MG63 (cell line): ENCODE measurements around the gene KDM1A. TPM values are rescaled to one million over a fixed set of nuclear protein-coding genes. Genes with fewer than 3 reads are reported as not detected.

Experiments
- DNase-seq: peaks from one replicate; pipeline ENCODE4 v3.0.0-alpha.2; 2020
- H3K27me3 ChIP-seq: fragments of 250-450 bp; sonication (Bioruptor Pico); 2 replicates; pipeline ENCODE4 v1.5.1; 2020; ENCODE audit warnings: mild to moderate bottlenecking, moderate library complexity
- H3K36me3 ChIP-seq: fragments of 250-450 bp; sonication (Bioruptor Pico); 2 replicates; pipeline ENCODE4 v1.5.1; 2020; ENCODE audit warnings: mild to moderate bottlenecking, moderate library complexity
- H3K4me3 ChIP-seq: fragments of 250-450 bp; sonication (Bioruptor Pico); 2 replicates; pipeline ENCODE4 v1.5.1; 2020; ENCODE audit warnings: mild to moderate bottlenecking, moderate library complexity
- H3K9me3 ChIP-seq: fragments of 250-450 bp; sonication (Bioruptor Pico); 2 replicates; pipeline ENCODE4 v1.5.1; 2020; ENCODE audit warnings: mild to moderate bottlenecking, moderate library complexity
- total RNA-seq: library from RNA; depleted of rRNA; stranded (reverse); fragments of >200 nt; shearing (Covaris generic); gene quantifications from 2 replicates; pipeline ENCODE4 v1.2.3, GENCODE V29; 2014; ENCODE audit warnings: low replicate concordance

The KDM1A gene
- total RNA-seq, 1 experiment from 2014 or later = 138 TPM

DNA sequence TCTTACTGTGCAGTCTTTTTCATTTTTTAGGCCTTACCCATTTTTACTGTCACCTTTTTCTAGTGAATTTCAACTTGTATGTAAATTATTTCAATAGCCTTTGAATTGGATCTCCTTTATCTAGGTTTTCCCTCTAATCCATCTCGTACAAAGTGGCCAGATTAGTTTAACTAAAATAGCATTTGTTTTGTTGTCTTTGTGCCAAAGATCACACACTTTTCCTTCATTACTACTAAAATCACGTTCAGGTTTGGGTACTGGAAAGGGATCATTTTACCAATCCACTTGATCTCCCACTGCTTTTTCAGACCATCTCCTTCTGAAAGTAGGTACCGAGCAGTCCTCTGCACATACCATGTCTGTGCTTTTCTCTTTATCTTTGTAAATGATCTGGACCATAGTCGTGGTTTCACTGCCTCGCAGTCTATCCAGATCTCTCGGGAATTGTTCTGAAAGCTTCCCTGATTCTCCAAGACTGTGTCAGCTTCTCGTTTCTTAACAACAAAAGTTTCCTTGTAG is 20.1 kb downstream of the KDM1A start:
- Histone ChIP-seq H3K4me3 (no peak overlapping the region), H3K9me3 (no peaks in the 10 kb centered on the region), H3K36me3 (peaks cover 5% of the 10 kb centered on the region), H3K27me3 (no peaks in the 10 kb centered on the region)
- DNase-seq = no peak

DNA sequence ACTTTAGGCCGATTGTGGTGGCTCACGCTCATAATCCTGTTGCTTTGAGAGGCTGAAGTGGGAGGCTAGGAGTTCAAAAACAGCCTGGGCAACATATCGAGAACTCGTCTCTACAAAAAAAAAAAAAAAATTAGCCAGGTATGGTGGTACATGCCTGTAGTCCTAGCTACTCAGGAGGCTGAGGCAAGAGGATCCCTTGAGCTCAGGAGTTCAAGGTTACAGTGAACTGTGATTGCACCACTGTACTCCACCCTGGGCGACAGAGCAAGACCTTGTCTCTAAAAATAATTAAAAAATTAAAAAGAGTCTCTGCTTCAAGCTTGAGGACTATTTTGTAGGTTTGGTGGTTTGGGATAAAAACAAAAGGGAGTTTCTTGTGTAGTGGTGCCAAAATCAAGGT is 21.2 kb downstream of the KDM1A start:
- Histone ChIP-seq H3K9me3 (no peaks in the 10 kb centered on the region), H3K4me3 (no peak overlapping the region), H3K36me3 (peaks cover 7% of the 10 kb centered on the region), H3K27me3 (no peaks in the 10 kb centered on the region)
- no peak for DNase-seq

DNA sequence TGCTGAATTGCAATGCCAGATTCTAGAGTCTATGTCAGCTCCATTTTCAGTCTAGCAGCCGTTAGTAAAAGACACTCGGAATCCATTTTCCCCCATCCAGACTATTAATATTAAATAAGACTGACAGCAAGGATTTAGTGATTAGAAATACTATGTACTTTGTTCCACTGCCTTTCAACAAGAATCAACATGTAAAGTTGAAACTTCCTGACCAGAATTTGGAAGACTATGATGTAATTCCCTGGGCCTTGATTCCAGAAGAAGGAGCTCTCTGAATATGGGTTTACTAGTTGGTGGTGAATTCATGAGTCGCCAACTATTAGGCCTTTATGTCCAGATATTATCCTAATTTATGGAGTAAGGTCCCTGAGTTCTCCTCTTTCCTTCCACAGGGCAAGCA is 24.8 kb downstream of the KDM1A start:
- H3K9me3 ChIP-seq = no peaks in the 10 kb centered on the region
- no peak overlapping the region for H3K4me3 ChIP-seq
- peaks cover 7% of the 10 kb centered on the region; the same call in 1 of the 2 replicates for H3K36me3 ChIP-seq
- DNase-seq = no peak
- H3K27me3 ChIP-seq = no peaks in the 10 kb centered on the region

DNA sequence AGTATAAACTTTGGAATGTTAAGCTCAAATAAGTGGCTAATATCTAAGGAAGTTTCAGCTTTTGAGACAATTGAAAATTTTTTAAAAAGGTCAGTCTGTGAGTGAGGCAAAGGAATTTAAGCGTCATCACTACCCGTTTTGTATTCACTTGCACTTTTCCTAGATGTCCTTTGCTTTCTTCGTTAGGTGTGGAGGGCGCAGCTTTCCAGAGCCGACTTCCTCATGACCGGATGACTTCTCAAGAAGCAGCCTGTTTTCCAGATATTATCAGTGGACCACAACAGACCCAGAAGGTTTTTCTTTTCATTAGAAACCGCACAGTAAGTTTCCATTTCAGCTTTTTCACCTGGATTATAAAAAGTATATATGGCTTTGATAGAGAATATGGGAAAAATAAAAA is 30.9 kb downstream of the KDM1A start:
- no peak for DNase-seq
- Histone ChIP-seq H3K9me3 (no peaks in the 10 kb centered on the region), H3K4me3 (no peak overlapping the region), H3K27me3 (no peaks in the 10 kb centered on the region), H3K36me3 (peaks cover 14% of the 10 kb centered on the region)

DNA sequence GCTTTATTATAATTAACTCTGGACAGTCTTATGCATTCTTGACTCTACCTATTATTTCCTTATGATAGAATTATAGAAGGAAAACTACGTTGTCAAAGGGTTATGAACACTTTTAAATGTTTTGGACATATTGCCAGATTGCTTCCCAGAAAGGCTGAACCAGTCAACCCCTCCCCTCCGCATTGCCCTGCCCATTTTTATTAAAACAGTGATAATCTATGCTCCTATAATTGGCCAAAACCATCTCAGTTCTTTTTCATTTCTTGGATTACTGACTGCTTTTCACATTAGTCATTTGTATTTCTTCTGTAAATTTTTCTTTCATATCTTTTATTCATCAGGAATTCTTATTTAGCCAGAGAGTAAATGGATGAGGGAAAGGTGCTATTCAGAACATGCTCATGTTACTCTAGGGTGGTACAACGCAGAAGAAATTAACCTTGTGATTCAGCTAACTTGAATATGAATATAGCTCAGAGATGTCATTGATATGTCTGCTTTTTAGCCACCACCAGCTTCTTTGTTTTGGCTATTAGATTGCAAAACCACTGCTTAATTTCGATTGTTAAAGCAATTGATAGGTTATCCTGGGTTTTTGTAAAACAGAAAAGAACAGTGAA is 32.1 kb downstream of the KDM1A start:
- peaks cover 16% of the 10 kb centered on the region for H3K36me3 ChIP-seq
- DNase-seq = no peak
- H3K9me3 ChIP-seq = no peaks in the 10 kb centered on the region
- H3K27me3 ChIP-seq = no peaks in the 10 kb centered on the region
- H3K4me3 ChIP-seq = no peak overlapping the region

DNA sequence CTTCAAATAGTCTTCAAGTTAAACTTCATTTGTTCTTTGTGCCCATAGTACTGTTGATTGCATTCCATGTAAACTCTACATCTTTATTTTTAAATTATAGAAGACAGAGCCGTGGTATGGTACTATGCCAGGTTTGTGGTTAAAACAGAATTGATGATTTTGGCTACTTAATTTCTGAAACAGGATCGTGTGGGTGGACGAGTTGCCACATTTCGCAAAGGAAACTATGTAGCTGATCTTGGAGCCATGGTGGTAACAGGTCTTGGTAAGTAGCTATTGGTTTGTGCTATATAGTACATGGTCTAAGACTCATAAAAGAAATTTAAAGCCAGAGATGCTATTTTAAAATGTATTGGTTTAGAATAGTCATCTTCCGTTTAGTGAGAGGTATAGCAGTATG is 38.0 kb downstream of the KDM1A start:
- peaks cover 57% of the 10 kb centered on the region for H3K36me3 ChIP-seq
- no peak for DNase-seq

DNA sequence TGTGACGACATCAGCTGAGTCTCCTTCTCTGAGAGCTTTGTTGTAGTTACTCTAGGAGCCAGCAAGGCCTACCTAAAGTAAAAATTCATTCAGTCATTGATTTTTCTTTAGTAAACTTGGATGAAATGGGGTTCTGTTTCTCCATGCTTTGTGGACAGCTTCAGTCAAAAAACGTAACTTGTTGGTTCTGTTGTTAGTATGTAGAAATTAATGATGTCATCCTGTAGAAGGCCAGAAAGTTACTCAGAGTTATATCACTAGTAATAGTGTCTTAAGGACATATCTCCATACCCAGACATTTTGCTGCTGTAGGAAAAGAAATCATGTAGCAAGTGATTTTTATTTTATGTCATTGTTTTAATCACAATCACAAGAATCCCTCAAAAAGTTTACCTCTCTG is 43.0 kb downstream of the KDM1A start:
- H3K36me3 ChIP-seq = peaks cover 68% of the 10 kb centered on the region
- no peaks in the 10 kb centered on the region for H3K27me3 ChIP-seq
- H3K9me3 ChIP-seq = no peaks in the 10 kb centered on the region
- no peak for DNase-seq
- H3K4me3 ChIP-seq = no peak overlapping the region

More for the DNA sequence above, 38.0 kb downstream of the KDM1A start:
- H3K4me3 ChIP-seq = no peak overlapping the region
- no peaks in the 10 kb centered on the region for H3K27me3 ChIP-seq
- no peaks in the 10 kb centered on the region for H3K9me3 ChIP-seq

DNA sequence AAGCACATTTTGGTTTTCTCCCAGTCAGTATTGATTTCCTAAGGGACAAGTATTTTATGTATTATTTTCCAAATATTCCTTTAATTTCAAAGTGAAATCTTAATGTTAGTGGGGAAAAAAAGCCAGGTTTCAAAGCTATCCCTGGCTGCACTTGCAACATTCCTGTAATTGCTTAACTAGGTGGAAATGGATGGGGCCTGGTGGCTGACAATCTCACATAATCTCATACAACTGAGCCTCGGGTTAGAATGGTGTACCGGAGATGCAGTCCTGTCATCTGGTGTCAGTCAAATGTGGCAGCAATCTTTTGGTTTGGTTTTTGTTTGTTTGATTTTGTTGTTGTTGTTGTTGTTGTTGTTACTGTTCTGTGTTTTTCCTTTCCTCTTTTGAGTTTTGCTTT is 46.1 kb downstream of the KDM1A start:
- Histone ChIP-seq H3K27me3 (no peaks in the 10 kb centered on the region), H3K4me3 (no peak overlapping the region), H3K36me3 (peaks cover 69% of the 10 kb centered on the region), H3K9me3 (no peaks in the 10 kb centered on the region)
- no peak for DNase-seq

DNA sequence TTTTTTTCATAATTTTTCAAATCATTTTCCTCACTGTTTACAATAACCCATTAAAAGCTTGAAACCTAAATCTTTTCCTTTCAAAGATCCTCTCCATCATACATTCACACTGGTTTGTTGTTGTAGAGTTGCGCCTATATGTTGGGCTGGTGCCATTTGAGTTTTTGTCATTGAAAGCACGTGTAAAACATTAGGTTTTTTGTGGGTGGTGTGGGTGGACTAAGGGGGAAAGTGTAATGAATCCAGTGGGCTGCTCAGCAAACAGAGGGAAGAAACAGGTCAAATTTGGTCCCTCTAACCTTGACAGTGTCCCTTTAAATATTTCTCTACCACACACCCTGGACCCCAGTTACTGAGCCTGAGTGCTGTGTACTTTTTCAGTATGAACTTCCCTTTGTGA is 46.8 kb downstream of the KDM1A start:
- Histone ChIP-seq H3K27me3 (no peaks in the 10 kb centered on the region), H3K4me3 (no peak overlapping the region), H3K9me3 (no peaks in the 10 kb centered on the region), H3K36me3 (peaks cover 66% of the 10 kb centered on the region)
- DNase-seq = no peak

DNA sequence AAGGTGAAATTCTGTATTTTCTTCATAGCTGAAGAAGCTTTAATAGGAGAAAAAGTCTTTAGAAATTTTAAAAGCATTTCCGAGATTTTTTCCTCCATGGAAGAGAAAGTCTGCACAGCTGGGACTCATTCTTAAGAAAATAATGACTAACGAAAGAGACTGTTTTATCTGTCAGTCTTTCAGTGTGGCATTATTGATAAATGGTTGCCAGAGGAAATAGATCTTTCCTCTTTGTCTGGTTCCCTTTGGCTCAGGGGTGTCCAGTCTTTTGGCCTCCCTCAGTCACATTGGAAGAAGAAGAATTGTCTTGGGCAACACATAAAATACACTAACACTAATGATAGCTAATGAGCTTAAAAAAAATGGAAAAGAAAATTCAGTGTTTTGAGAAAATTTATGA is 49.9 kb downstream of the KDM1A start:
- Histone ChIP-seq H3K9me3 (no peaks in the 10 kb centered on the region), H3K36me3 (peaks cover 64% of the 10 kb centered on the region), H3K27me3 (no peaks in the 10 kb centered on the region), H3K4me3 (no peak overlapping the region)
- DNase-seq = no peak

DNA sequence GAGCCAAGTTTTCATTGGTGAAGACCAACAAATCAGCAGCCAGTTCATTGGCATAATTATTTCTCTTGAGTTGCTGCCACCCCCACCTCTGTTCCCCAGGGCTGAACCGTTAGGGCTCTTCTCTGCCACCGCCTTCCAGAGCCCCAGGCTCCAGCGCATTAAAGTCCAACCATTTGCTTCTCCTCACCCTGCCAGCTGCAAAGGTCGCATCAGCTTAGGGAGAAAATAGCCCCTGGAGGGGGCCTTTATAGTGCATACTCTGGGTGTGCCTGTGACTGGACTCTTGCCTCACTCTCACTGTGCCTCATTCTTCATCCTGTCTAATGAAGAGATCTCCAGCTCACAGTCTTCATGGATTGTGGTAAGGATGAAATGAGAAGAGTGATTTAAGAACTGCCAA is 50.4 kb downstream of the KDM1A start:
- Histone ChIP-seq H3K27me3 (no peaks in the 10 kb centered on the region), H3K9me3 (no peaks in the 10 kb centered on the region), H3K36me3 (peaks cover 59% of the 10 kb centered on the region), H3K4me3 (no peak overlapping the region)
- DNase-seq = no peak

DNA sequence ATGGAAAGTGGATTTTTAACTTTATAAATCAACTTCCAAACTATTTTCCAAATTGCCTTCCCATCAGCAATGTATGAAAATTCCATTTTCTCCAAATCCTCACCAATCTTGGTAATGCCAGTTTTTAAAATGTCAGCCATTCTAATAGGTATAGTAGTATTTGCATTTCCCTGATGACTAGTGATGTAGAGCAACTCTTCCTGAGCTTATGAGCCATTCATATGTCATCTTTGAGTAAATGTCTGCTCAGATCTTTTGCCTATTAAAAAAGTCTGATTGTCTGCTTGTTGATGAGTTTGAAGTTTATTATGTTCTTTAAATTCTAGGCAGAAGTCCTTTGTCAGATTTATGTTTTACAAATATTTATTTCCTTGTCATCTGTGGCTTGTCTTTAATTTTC is 54.7 kb downstream of the KDM1A start:
- DNase-seq = no peak
- Histone ChIP-seq H3K4me3 (no peak overlapping the region), H3K9me3 (no peaks in the 10 kb centered on the region), H3K27me3 (no peaks in the 10 kb centered on the region), H3K36me3 (peaks cover 53% of the 10 kb centered on the region)

DNA sequence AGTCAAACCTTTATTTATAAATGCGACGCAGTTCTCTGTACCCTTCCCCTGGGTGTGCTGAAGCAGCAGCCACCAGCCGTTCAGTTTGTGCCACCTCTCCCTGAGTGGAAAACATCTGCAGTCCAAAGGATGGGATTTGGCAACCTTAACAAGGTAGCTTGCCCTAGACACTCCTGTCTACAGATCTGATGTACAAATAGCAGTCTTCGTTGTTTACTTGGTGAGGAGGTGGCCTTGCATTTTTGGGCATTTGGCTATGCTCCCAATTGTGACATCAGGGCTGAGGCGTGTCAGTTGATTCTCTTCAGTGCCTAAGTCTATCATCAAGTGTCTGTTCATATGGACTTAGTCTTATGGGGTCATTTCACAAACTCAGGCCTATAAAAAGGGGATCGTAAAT is 59.8 kb downstream of the KDM1A start:
- DNase-seq = no peak
- H3K9me3 ChIP-seq = no peaks in the 10 kb centered on the region
- H3K36me3 ChIP-seq = peaks cover 68% of the 10 kb centered on the region
- H3K4me3 ChIP-seq = no peak overlapping the region
- no peaks in the 10 kb centered on the region for H3K27me3 ChIP-seq

DNA sequence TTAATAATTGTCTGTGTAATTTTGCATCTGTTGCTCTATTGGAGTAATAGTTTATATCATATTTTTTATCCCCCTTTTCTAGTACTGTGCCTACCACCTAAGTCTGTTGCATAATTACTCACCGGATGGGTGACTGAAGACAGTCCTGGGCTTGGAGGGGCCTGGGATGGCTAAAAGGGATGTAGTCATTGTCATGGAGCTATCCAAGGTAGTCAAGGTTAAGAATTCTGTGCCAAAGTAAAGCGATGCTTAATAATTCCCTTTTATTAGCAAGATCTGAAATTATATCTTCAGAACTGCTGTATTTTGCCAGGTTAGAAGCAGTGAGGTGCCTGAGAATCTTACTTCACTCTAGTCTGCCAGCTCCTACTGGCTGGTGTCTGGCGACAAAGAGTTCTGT is 61.6 kb downstream of the KDM1A start:
- DNase-seq = no peak
- H3K36me3 ChIP-seq = peaks cover 79% of the 10 kb centered on the region
- H3K4me3 ChIP-seq = no peak overlapping the region
- H3K9me3 ChIP-seq = no peaks in the 10 kb centered on the region
- H3K27me3 ChIP-seq = no peaks in the 10 kb centered on the region

DNA sequence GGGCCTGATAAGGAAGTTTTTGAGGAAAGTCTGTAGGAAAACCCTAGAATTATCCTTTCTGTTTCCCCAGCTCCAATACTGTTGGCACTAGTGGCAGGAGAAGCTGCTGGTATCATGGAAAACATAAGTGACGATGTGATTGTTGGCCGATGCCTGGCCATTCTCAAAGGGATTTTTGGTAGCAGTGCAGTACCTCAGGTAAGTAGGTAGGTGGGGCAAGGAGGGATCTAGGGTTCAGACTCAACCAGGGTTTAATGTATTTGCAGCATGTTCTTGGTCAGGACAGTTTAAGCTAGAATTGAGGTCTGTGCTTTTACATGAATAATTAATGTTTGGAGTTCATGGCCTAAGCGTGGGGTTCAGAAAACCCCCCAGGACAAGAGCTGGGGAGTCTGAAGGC is 62.1 kb downstream of the KDM1A start:
- no peak overlapping the region for H3K4me3 ChIP-seq
- H3K36me3 ChIP-seq = peaks cover 84% of the 10 kb centered on the region
- no peaks in the 10 kb centered on the region for H3K9me3 ChIP-seq
- H3K27me3 ChIP-seq = no peaks in the 10 kb centered on the region
- DNase-seq = no peak

DNA sequence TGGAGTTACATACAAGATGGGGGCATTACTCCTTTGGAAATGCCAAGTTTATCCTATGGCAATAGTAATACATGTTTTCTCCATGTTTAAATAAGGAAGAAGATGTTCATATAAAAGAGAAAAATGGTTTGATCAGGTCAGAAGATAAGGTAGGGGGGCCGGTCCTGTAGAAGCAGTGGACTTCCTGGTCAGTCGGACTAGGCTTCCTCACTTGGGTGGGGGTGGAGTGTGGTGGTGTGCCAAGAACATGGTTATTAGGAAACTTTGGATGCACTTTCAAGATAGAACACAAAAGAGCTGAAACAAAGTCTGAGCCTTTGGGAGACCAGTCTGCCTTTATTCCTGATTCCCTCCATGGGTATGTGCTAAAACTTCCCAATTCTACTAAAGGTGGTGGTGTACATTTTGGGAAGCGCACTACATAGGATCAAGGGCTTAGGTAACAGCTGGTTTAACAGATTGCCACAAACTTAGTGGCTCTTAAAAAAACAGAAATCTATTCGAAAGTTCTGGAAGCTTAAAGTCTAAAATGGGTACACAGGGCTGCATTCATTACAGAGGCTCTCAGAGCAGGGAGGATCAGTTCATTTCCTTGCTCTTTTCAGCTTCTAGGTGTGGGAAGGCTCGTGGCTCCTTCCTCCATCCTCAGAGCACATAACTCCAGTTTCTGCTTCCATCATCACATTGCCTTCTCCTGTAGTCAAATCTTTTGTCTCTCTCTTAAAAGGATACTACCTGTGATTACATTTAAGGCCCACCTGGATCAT is 64.6 kb downstream of the KDM1A start:
- Histone ChIP-seq H3K4me3 (no peak overlapping the region), H3K27me3 (no peaks in the 10 kb centered on the region), H3K9me3 (no peaks in the 10 kb centered on the region), H3K36me3 (peaks cover 81% of the 10 kb centered on the region)
- DNase-seq = no peak

DNA sequence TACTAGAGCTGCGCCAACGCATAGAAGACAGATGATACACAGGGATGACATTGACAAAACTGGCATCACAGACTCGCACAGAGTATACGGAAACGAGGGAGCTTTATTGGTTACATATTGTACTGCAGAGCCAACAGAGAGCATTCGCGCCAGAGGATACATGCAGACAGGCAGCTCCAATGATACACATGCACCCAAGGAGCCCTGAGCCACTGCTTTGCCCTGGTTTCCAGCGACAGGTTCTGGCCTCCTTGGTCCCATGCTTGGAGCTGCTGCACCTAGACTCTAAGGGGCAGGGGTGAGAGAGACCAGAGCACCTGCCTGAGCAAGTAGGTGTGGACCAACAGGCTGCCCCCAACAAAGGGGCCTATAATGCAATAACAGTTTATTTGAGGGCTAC is 65.6 kb downstream of the KDM1A start:
- Histone ChIP-seq H3K36me3 (peaks cover 72% of the 10 kb centered on the region), H3K9me3 (no peaks in the 10 kb centered on the region), H3K27me3 (no peaks in the 10 kb centered on the region), H3K4me3 (no peak overlapping the region)
- DNase-seq = no peak

DNA sequence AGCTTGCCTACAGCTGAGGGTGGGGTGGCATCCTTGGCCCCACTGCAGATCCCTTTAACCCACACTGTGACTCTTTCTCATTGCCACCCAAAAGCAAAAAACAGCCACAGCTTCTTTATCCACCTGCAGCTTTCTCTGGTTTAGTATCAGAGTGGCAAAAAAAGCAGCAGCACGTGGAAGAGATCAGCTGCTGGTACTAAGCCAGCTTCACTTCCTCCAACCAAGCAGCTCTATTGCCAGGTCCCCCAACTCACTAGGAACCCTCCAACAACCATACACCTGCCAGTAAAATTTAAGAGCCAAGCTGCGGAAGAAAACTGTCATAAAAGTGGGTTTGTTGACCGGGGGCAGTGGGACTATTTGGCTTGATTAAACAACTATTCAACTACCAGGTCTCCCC is 66.4 kb downstream of the KDM1A start:
- Histone ChIP-seq H3K4me3 (no peak overlapping the region), H3K9me3 (no peaks in the 10 kb centered on the region), H3K36me3 (peaks cover 74% of the 10 kb centered on the region), H3K27me3 (no peaks in the 10 kb centered on the region)
- DNase-seq = no peak
